ENCODE data around the gene MKX. TPM values are rescaled to one million over a fixed set of nuclear protein-coding genes. Genes with fewer than 3 reads are reported as not detected.

MKX gene
- total and polyA plus RNA-seq, 7 donors: 0.28 to 34.9 (median 11.3) TPM; not detected in 1

DNA sequence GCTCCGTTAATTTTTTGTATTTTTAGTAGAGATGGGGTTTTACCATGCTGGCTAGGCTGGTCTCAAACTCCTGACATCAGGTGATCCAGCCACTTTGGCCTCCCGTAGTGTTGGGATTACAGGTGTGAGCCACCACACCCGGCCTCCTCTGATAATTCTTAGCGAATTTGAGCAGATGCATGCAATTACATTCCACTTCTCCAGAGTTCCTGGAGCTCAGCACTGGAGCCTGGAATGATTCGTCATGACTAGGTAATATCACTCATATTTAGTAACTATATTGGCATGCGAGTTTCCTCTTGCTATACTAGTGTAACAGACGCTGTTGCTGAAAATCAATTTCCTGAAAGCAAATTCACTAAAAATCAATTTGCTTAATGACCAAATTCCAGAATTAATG, 86.8 kb downstream of the MKX start:
- Histone ChIP-seq H3K9me3 (no peaks in the 10 kb centered on the region), H3K4me1 (no peaks in the 10 kb centered on the region), H3K27me3 (no peaks in the 10 kb centered on the region), H3K4me3 (no peak overlapping the region), H3K27ac (no peak overlapping the region), H3K36me3 (no peaks in the 10 kb centered on the region)
- DNase-seq: no peak
- TF ChIP-seq, protein P1, sequence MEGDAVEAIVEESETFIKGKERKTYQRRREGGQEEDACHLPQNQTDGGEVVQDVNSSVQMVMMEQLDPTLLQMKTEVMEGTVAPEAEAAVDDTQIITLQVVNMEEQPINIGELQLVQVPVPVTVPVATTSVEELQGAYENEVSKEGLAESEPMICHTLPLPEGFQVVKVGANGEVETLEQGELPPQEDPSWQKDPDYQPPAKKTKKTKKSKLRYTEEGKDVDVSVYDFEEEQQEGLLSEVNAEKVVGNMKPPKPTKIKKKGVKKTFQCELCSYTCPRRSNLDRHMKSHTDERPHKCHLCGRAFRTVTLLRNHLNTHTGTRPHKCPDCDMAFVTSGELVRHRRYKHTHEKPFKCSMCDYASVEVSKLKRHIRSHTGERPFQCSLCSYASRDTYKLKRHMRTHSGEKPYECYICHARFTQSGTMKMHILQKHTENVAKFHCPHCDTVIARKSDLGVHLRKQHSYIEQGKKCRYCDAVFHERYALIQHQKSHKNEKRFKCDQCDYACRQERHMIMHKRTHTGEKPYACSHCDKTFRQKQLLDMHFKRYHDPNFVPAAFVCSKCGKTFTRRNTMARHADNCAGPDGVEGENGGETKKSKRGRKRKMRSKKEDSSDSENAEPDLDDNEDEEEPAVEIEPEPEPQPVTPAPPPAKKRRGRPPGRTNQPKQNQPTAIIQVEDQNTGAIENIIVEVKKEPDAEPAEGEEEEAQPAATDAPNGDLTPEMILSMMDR (IDR thresholded peaks at IDR 0.05): no peak
- TF ChIP-seq POLR2AphosphoS5 (IDR thresholded peaks at IDR 0.05) (no peak), POLR2A (IDR thresholded peaks at IDR 0.05) (no peak), EP300 (IDR thresholded peaks at IDR 0.05) (no peak)
- 84 to 89% methylated on average over 7 of the region's 7 CpGs for WGBS, 2 donors
- intact Hi-C loops (cut with DNase I): loop anchor here (5.0 kb wide), 2 partner anchors 101 to 211 kb away; no protein-coding TSS in a partner anchor

DNA sequence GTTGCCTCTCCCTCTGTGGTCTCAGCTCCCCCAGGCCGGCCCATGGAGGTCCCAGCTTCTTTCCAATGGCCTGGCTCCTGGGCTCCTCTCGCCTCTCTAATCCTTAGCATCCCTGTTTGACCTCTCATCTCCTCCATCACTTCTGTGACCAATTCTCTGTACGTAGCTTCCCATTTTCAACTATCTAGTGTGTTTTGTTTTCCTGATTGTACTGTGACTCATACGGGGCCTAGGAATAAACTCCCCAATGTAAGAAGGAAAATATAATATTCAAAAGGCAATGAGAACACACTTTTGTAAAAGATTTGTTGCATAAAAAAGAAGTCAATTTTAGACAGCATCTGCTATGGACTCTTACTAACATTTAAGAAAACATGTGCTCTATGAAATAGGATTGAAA, 90.3 kb downstream of the MKX start:
- no peak for DNase-seq
- intact Hi-C loops (cut with DNase I): loop anchor here (5.0 kb wide), 2 partner anchors 98 to 208 kb away; no protein-coding TSS in a partner anchor
- no peak overlapping the region for H3K4me3 ChIP-seq

DNA sequence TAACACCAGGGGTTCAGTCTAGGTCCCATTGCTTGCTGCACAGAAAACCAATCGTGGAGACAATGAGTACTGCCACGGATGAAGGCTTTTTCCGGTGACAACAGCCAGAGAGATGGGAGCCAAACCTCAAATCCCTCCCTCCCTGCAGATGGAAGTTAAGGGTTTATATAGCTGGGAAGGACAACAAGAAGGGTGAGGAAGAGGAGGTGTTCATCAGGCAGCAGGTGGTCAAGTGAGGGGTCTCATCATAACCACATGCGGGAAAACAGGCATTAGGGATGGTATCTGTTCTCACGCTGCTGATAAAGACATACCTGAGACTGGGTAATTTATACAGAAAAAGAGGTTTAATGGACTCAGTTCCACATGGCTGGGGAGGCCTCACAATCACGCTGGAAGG, 91.3 kb downstream of the MKX start:
- TF ChIP-seq, protein P1 (IDR thresholded peaks at IDR 0.05): no peak
- TF ChIP-seq POLR2AphosphoS5 (IDR thresholded peaks at IDR 0.05): no peak
- no peak for TF ChIP-seq EP300 (IDR thresholded peaks at IDR 0.05)
- TF ChIP-seq POLR2A (IDR thresholded peaks at IDR 0.05): no peak
- H3K27me3 ChIP-seq: no peaks in the 10 kb centered on the region
- intact Hi-C loops (cut with DNase I): no loop called here
- 85 to 94% methylated on average over 6 of the region's 6 CpGs for WGBS, 2 donors
- H3K9me3 ChIP-seq: no peaks in the 10 kb centered on the region
- no peak overlapping the region for H3K27ac ChIP-seq
- no peak overlapping the region for H3K4me3 ChIP-seq
- DNase-seq: no peak
- H3K36me3 ChIP-seq: no peaks in the 10 kb centered on the region
- H3K4me1 ChIP-seq: no peaks in the 10 kb centered on the region

More for the DNA sequence above, 90.3 kb downstream of the MKX start:
- no peaks in the 10 kb centered on the region for H3K4me1 ChIP-seq
- no peaks in the 10 kb centered on the region for H3K27me3 ChIP-seq
- TF ChIP-seq, protein P1 (IDR thresholded peaks at IDR 0.05): no peak
- TF ChIP-seq POLR2A (IDR thresholded peaks at IDR 0.05) (no peak), EP300 (IDR thresholded peaks at IDR 0.05) (no peak), POLR2AphosphoS5 (IDR thresholded peaks at IDR 0.05) (no peak)
- no peaks in the 10 kb centered on the region for H3K9me3 ChIP-seq
- 66 to 85% methylated on average over 4 of the region's 4 CpGs for WGBS, 2 donors
- no peaks in the 10 kb centered on the region for H3K36me3 ChIP-seq
- H3K27ac ChIP-seq: no peak overlapping the region

DNA sequence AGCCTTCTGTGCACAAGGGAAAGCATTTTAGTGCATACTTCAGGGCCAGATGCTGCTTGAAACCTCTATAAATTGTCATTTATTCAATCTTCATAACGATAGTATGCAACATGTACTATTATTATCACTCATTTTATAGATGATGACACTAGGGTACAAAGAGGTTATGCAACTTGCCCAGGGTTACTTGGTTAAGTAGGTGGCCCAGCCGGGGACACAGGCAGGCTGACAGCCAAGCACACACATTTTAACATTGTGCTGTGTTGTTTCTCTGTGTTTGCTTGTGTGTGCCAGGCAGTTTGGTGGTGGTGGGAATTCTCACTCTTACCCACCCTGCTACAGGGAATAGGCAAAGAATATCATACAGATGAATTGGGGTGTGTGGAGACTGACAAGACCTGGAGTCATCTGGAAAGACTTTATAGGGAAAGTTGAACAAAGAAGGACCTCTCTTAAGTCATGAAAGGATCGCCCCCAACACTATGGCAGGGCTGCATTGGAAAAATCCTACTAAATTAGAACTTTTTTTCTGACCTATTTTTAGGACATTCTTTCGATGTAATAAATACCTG, 98.9 kb downstream of the MKX start:
- peak overlapping the region in 1 of 4 donors; percentile 13 for H3K27ac ChIP-seq
- intact Hi-C loops (cut with DNase I): no loop called here
- no peak overlapping the region for H3K4me3 ChIP-seq
- H3K36me3 ChIP-seq: no peaks in the 10 kb centered on the region
- TF ChIP-seq POLR2AphosphoS5 (IDR thresholded peaks at IDR 0.05) (no peak), EP300 (IDR thresholded peaks at IDR 0.05) (no peak), POLR2A (IDR thresholded peaks at IDR 0.05) (no peak)
- TF ChIP-seq, protein P1 (IDR thresholded peaks at IDR 0.05): no peak
- no peaks in the 10 kb centered on the region for H3K9me3 ChIP-seq
- H3K4me1 ChIP-seq: peaks cover 0 to 15% (median 2%) of the 10 kb centered on the region in 4 donors
- no peak for DNase-seq
- no peaks in the 10 kb centered on the region for H3K27me3 ChIP-seq
- WGBS, 2 donors: 74 to 79% methylated on average over 4 of the region's 4 CpGs

DNA sequence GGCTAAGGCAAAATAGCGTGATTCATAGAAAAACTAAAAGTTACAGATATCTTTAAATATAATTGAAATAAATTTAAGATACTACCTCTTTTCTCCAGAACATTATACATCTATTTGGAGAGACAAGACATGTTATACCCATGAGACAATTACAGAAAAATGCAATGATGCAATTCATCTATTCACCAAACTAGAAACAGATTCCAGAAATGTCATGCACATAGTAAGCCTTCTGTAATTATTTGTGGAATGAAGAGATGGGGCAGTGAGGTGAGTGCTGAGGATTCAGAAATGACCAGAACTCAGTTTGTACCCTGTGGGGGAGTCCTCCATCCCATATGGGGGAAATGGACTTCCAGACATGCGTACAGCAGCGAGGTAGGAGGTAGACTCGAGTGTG, 99.4 kb downstream of the MKX start:
- Histone ChIP-seq H3K4me3 (no peak overlapping the region), H3K9me3 (no peaks in the 10 kb centered on the region), H3K4me1 (peaks cover 0 to 15% (median 2%) of the 10 kb centered on the region in 4 donors), H3K36me3 (no peaks in the 10 kb centered on the region), H3K27me3 (no peaks in the 10 kb centered on the region), H3K27ac (peak overlapping the region in 1 of 4 donors; percentile 13)
- no peak for DNase-seq
- TF ChIP-seq EP300 (IDR thresholded peaks at IDR 0.05): no peak
- TF ChIP-seq, protein P1 (IDR thresholded peaks at IDR 0.05): no peak
- no peak for TF ChIP-seq POLR2A (IDR thresholded peaks at IDR 0.05)
- no peak for TF ChIP-seq POLR2AphosphoS5 (IDR thresholded peaks at IDR 0.05)
- intact Hi-C loops (cut with DNase I): no loop called here
- 83 to 90% methylated on average over 4 of the region's 4 CpGs for WGBS, 2 donors
